Mesendoderm (in vitro differentiated cells): ENCODE measurements around the gene ZNF37A.
"Not testable (repeated sequence)": the region's sequence is repeated elsewhere in the genome, so short reads cannot be mapped to it uniquely, and the experiment has no call there.

ENCODE experiments used
- DNase-seq: peaks from one replicate; pipeline ENCODE4 v3.0.0; 2013
- H2AK5ac ChIP-seq: 2 replicates; pipeline ENCODE4 v1.6.1; 2013; ENCODE audit warnings: low read length, inconsistent platforms
- H2BK120ac ChIP-seq: 2 replicates; pipeline ENCODE4 v1.6.1; 2013; ENCODE audit warnings: low read depth, mild to moderate bottlenecking, low read length, moderate library complexity, mixed read lengths
- H2BK15ac ChIP-seq: replicated peaks from 2 replicates; pipeline ENCODE4 v1.6.1; 2013; ENCODE audit warnings: low read depth, mild to moderate bottlenecking, moderate library complexity
- H2BK5ac ChIP-seq: 2 replicates; pipeline ENCODE4 v1.6.1; 2013; ENCODE audit warnings: low read length, inconsistent platforms
- H3K18ac ChIP-seq: 2 replicates; pipeline ENCODE4 v1.6.1; 2013; ENCODE audit warnings: mild to moderate bottlenecking, low read length, mixed read lengths
- H3K23ac ChIP-seq: one replicate; pipeline ENCODE4 v1.6.1; 2013; ENCODE audit warnings: low read length
- H3K27ac ChIP-seq: 2 replicates; pipeline ENCODE4 v1.5.1; 2013; ENCODE audit warnings: low read depth, mild to moderate bottlenecking, inconsistent platforms, low read length, moderate library complexity
- H3K27me3 ChIP-seq: 2 replicates; pipeline ENCODE4 v1.6.1; 2013; ENCODE audit warnings: low read length, control low read depth, mild to moderate bottlenecking, inconsistent platforms; ENCODE audit not compliant: insufficient read depth, poor library complexity
- H3K36me3 ChIP-seq: 2 replicates; pipeline ENCODE4 v1.6.1; 2013; ENCODE audit warnings: low read length, inconsistent platforms; ENCODE audit not compliant: control insufficient read depth, insufficient read depth
- H3K4ac ChIP-seq: one replicate; pipeline ENCODE4 v1.6.1; 2013; ENCODE audit warnings: low read depth, mild to moderate bottlenecking, low read length, moderate library complexity
- H3K4me1 ChIP-seq: 2 replicates; pipeline ENCODE4 v1.6.1; 2013; ENCODE audit warnings: low read depth, low read length, inconsistent platforms; ENCODE audit not compliant: control insufficient read depth
- H3K4me2 ChIP-seq: 2 replicates; pipeline ENCODE4 v1.6.1; 2013; ENCODE audit warnings: low read length
- H3K4me3 ChIP-seq: 2 replicates; pipeline ENCODE4 v1.5.1; 2013; ENCODE audit warnings: mild to moderate bottlenecking, low read length
- H3K56ac ChIP-seq: one replicate; pipeline ENCODE4 v1.6.1; 2013; ENCODE audit warnings: low read length
- H3K79me1 ChIP-seq: 2 replicates; pipeline ENCODE4 v1.6.1; 2013; ENCODE audit warnings: low read length, inconsistent platforms
- H3K79me2 ChIP-seq: 2 replicates; pipeline ENCODE4 v1.6.1; 2013; ENCODE audit warnings: mild to moderate bottlenecking, low read length; ENCODE audit not compliant: control insufficient read depth, insufficient read depth
- H3K9ac ChIP-seq: 2 replicates; pipeline ENCODE4 v1.6.1; 2013; ENCODE audit warnings: low read length, inconsistent platforms
- H4K5ac ChIP-seq: one replicate; pipeline ENCODE4 v1.6.1; 2013; ENCODE audit warnings: low read length
- H4K8ac ChIP-seq: one replicate; pipeline ENCODE4 v1.6.1; 2013; ENCODE audit warnings: low read depth, mild to moderate bottlenecking, control low read depth, low read length, moderate library complexity
- WGBS: extraction: QIAGEN DNeasy Blood & Tissue Kit; methylation state at CpG from one replicate; pipeline ENCODE4 v1.1.7; 2013; ENCODE audit warnings: low lambda C conversion rate, missing lambda C conversion rate; ENCODE audit not compliant: insufficient coverage; ENCODE audit errors: extremely low coverage; 5-methylcytosine and 5-hydroxymethylcytosine counted together

Gene ZNF37A

DNA sequence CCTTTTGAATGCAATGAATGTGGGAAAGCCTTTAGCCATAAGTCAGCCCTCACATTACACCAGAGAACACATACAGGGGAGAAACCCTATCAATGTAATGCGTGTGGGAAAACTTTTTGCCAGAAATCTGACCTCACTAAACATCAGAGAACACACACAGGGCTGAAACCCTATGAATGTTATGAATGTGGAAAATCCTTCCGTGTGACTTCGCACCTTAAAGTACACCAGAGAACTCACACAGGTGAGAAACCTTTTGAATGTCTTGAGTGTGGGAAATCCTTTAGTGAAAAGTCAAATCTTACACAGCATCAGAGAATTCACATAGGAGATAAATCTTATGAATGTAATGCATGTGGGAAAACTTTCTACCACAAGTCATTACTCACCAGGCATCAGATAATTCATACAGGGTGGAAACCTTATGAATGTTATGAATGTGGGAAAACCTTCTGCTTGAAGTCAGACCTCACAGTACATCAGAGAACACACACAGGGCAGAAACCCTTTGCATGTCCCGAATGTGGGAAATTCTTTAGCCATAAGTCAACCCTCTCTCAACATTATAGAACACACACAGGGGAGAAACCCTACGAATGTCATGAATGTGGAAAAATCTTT lies 38.8 kb upstream of the ZNF37A start:
- H3K36me3 ChIP-seq, result not testable (repeated sequence)

DNA sequence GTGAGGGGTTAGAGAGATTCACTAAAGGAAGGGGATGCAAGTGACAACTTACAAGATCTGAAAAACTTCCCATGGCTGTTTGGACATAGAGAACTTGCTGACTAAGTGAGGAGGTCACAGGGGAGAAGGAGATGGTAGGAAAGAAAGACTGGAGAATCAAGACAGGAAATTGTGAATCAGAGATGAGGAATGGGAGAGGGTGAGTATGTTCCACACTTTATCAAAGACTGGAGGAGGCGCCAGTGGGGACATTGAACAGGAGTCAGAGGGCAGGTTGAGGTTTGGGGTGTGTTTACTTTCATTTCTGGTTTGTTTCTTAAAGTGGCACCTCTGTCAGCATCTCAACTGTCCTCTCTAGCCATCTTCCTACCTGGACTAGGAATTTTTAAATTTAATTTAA lies 24.5 kb upstream of the ZNF37A start:
- not testable (repeated sequence) for H3K4me1 ChIP-seq, H2BK120ac ChIP-seq, H3K56ac ChIP-seq, H3K23ac ChIP-seq, H2BK15ac ChIP-seq, H3K27ac ChIP-seq, H3K4me3 ChIP-seq, H3K79me1 ChIP-seq, H4K5ac ChIP-seq, DNase-seq, H4K8ac ChIP-seq, H2AK5ac ChIP-seq, H3K36me3 ChIP-seq, H3K9ac ChIP-seq, H3K4ac ChIP-seq, H3K27me3 ChIP-seq, H3K4me2 ChIP-seq, H2BK5ac ChIP-seq, H3K79me2 ChIP-seq, H3K18ac ChIP-seq
- no CpG with 5 or more reads among the region's 1 CpG for WGBS

More for the DNA sequence above, 38.8 kb upstream of the ZNF37A start:
- not testable (repeated sequence) for H2BK120ac ChIP-seq, H4K5ac ChIP-seq, H3K18ac ChIP-seq, H3K79me2 ChIP-seq, H3K4me1 ChIP-seq, H2BK15ac ChIP-seq, H3K9ac ChIP-seq, H3K56ac ChIP-seq, H3K4me2 ChIP-seq, H2AK5ac ChIP-seq, H2BK5ac ChIP-seq, H3K4me3 ChIP-seq, H3K4ac ChIP-seq, H3K23ac ChIP-seq, H4K8ac ChIP-seq, H3K27ac ChIP-seq, H3K27me3 ChIP-seq, H3K79me1 ChIP-seq
- no CpG with 5 or more reads among the region's 5 CpGs for WGBS
- DNase-seq, result peak; percentile 35

DNA sequence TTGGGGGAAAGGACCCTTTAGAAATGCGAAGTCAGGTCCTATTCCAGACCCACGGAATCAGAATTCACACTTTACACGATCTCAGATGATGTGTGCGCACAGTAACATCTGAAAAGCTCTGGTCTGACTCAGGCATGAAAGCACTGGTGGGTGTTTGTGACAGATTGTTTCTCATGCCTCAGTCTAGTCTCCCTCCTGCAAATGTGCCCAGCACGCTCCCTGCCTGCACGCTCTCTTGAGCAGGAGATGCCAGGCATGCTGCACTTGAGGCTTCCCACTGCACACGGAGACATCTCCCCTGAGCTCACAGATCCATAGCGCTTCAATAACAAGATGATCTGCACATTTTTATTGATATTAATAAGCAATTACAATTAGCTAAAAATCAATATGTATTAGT lies 23.6 kb upstream of the ZNF37A start:
- Histone ChIP-seq H4K5ac (no peak overlapping the region), H3K9ac (no peak overlapping the region), H3K4me2 (no peak overlapping the region), H3K4me3 (no peak overlapping the region), H3K18ac (no peak overlapping the region), H3K27ac (no peak overlapping the region), H3K36me3 (no peaks in the 10 kb centered on the region), H3K4me1 (no peaks in the 10 kb centered on the region), H2AK5ac (no peak overlapping the region), H3K56ac (no peak overlapping the region), H4K8ac (no peak overlapping the region), H3K79me2 (no peaks in the 10 kb centered on the region), H3K79me1 (no peaks in the 10 kb centered on the region), H2BK120ac (no peak overlapping the region), H3K27me3 (no peaks in the 10 kb centered on the region), H3K23ac (no peak overlapping the region), H2BK5ac (no peak overlapping the region), H3K4ac (no peak overlapping the region), H2BK15ac (no peak overlapping the region)
- DNase-seq, result no peak
- WGBS, result no CpG with 5 or more reads among the region's 8 CpGs

DNA sequence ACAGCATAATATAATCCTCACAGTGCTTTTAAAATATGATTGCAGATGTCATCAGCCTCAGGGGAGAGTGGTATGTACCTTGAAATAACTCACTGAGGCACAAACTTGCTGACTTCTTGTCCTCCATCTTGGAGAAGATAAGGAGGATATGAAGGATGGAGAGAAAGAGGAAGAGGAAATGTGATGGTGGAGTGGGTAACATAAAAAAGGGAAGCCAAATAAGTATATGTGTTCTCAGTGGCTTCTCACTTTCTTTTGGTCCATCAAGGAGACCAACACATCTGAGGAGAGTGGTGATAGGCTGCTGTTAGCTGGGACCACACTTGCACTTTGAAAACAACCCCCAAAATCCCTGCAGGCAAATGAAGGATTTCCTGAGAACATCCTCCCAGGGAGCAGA lies 21.6 kb upstream of the ZNF37A start:
- H3K4me2 ChIP-seq, result no peak overlapping the region
- no peak overlapping the region for H2BK15ac ChIP-seq
- no peaks in the 10 kb centered on the region for H3K27me3 ChIP-seq
- no peak overlapping the region for H2AK5ac ChIP-seq
- no peak for DNase-seq
- H3K23ac ChIP-seq, result no peak overlapping the region
- H3K27ac ChIP-seq, result no peak overlapping the region
- H3K79me2 ChIP-seq, result no peaks in the 10 kb centered on the region
- H2BK5ac ChIP-seq, result no peak overlapping the region
- H2BK120ac ChIP-seq, result no peak overlapping the region
- no peak overlapping the region for H3K9ac ChIP-seq
- no peak overlapping the region for H4K5ac ChIP-seq
- no peak overlapping the region for H3K4me3 ChIP-seq
- H3K18ac ChIP-seq, result no peak overlapping the region
- no peak overlapping the region for H3K56ac ChIP-seq
- no peaks in the 10 kb centered on the region for H3K79me1 ChIP-seq
- H3K4me1 ChIP-seq, result no peaks in the 10 kb centered on the region
- H3K36me3 ChIP-seq, result no peaks in the 10 kb centered on the region
- H3K4ac ChIP-seq, result no peak overlapping the region
- no peak overlapping the region for H4K8ac ChIP-seq

GRCh38 chr10:38076687-38077086 lies 17.4 kb upstream of the ZNF37A start:
- H2BK120ac ChIP-seq, result no peak overlapping the region
- H3K4me1 ChIP-seq, result no peaks in the 10 kb centered on the region
- no CpG with 5 or more reads among the region's 2 CpGs for WGBS

DNA sequence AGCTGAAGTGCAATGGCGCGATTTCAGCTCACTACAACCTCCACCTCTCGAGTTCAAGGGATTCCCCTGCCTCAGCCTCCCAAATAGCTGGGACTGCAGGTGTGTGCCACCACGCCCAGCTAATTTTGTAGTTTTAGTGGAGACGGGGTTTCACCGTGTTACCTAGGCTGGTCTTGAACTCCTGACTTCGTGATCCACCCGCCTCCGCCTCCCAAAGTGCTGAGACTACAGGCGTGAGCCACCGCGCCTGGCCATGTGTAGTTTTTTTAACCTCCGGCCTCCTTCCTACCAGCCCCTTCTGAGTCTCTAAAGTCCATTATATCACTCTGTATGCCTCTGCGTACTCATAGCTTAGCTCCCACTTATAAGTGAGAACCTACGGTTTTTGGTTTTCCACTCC lies 819 bp upstream of the ZNF37A start:
- not testable (repeated sequence) for H3K4me3 ChIP-seq, H3K36me3 ChIP-seq, H2AK5ac ChIP-seq, H3K4ac ChIP-seq, H3K79me1 ChIP-seq, H2BK15ac ChIP-seq, H2BK120ac ChIP-seq, H2BK5ac ChIP-seq, H3K9ac ChIP-seq, H3K18ac ChIP-seq, H3K23ac ChIP-seq, H3K79me2 ChIP-seq, H4K5ac ChIP-seq, H3K4me1 ChIP-seq, H3K4me2 ChIP-seq, H3K27ac ChIP-seq, H3K27me3 ChIP-seq, H3K56ac ChIP-seq, H4K8ac ChIP-seq, DNase-seq
- WGBS, result no CpG with 5 or more reads among the region's 15 CpGs

More at GRCh38 chr10:38076687-38077086, 17.4 kb upstream of the ZNF37A start:
- Histone ChIP-seq H2BK15ac (no peak overlapping the region), H3K4ac (no peak overlapping the region), H3K4me3 (no peak overlapping the region), H4K8ac (no peak overlapping the region), H3K18ac (no peak overlapping the region), H2AK5ac (no peak overlapping the region), H3K79me1 (no peaks in the 10 kb centered on the region), H3K36me3 (no peaks in the 10 kb centered on the region), H3K9ac (no peak overlapping the region), H4K5ac (no peak overlapping the region), H3K56ac (no peak overlapping the region), H3K4me2 (no peak overlapping the region), H3K79me2 (no peaks in the 10 kb centered on the region), H3K27me3 (no peaks in the 10 kb centered on the region), H2BK5ac (no peak overlapping the region), H3K23ac (no peak overlapping the region), H3K27ac (no peak overlapping the region)
- no peak for DNase-seq
